SK-N-SH (cell line): ENCODE data around the gene SLC2A13.

Source experiments
- CTCF ChIP-seq: fragments of 200-600 bp; sonication (generic); IDR thresholded peaks from 2 replicates; pipeline ENCODE4 v1.6.1; 2017; ENCODE audit warnings: antibody characterized with exemption, mild to moderate bottlenecking, moderate library complexity
- JUND ChIP-seq: IDR thresholded peaks from 2 replicates; pipeline ENCODE4 v1.4.0; 2012
- POLR2AphosphoS5 ChIP-seq: IDR thresholded peaks from 2 replicates; pipeline ENCODE4 v1.6.1; 2012; ENCODE audit warnings: low read depth, low read length

- no peak for TF ChIP-seq CTCF
- no peak for TF ChIP-seq POLR2AphosphoS5
- TF ChIP-seq JUND: no peak
Measured at GRCh38 chr12:40086471-40086870, 19.4 kb downstream of the SLC2A13 start.
